Breast epithelium (tissue), 4 donors: ENCODE data around the gene GPSM1. TPM values are rescaled to one million over a fixed set of nuclear protein-coding genes. Genes with fewer than 3 reads are reported as not detected.

Source experiments
- DNase-seq, 2 donors: peaks; one replicate each; pipeline ENCODE4 v3.0.0-alpha.2; 2019; ENCODE audit warnings: low spot score in 2 of 2
- H3K27ac ChIP-seq, 2 donors: fragments of 200-600 bp; sonication (generic) in 1 of 2; one replicate each; pipeline ENCODE4 v1.5.1; 2016 to 2019; ENCODE audit warnings: mild to moderate bottlenecking in 1 of 2
- H3K27me3 ChIP-seq, 2 donors: fragments of 200-600 bp; sonication (generic) in 1 of 2; one replicate each; pipeline versions ENCODE4 v1.5.1 to v1.6.0; 2017 to 2019; ENCODE audit warnings: control low read depth in 1 of 2, mild to moderate bottlenecking in 1 of 2
- H3K36me3 ChIP-seq: fragments of 200-600 bp; one replicate; pipeline ENCODE4 v1.5.1; 2019
- H3K4me1 ChIP-seq, 2 donors: fragments of 200-600 bp; sonication (generic); one replicate each; pipeline ENCODE4 v1.5.1; 2016 to 2019; ENCODE audit warnings: control low read depth in 1 of 2
- H3K4me3 ChIP-seq, 3 donors: fragments of 200-600 bp; sonication (generic); 1 replicate in 2 of 3; 2 replicates in 1 of 3; pipeline ENCODE4 v1.5.1; 2016 to 2019; ENCODE audit warnings: mild to moderate bottlenecking in 3 of 3, moderate library complexity in 2 of 3
- H3K9me3 ChIP-seq, 2 donors: fragments of 200-600 bp; sonication (generic) in 1 of 2; one replicate each; pipeline ENCODE4 v1.5.1; 2016 to 2019; ENCODE audit warnings: control low read depth in 1 of 2
- POLR2A ChIP-seq: fragments of 450-650 bp; IDR thresholded peaks from one replicate; pipeline ENCODE4 v1.6.1; 2016; ENCODE audit warnings: antibody characterized with exemption, mild to moderate bottlenecking, moderate library complexity
- POLR2AphosphoS5 ChIP-seq, 3 donors: sonication (generic); formaldehyde crosslinking; IDR thresholded peaks; one replicate each; pipeline ENCODE4 v1.6.1; 2017; ENCODE audit warnings: antibody characterized with exemption in 3 of 3
- intact Hi-C: fragments of 100-400 bp; cut with DNase I; formaldehyde crosslinking; loops from one replicate; pipeline ENCODE4 v1.15.1; 2023; ENCODE audit warnings: low total_unique reads
- total RNA-seq, 3 donors: library from RNA; depleted of rRNA; stranded (reverse); fragments of >200 nt; gene quantifications; one replicate each; pipeline ENCODE4 v1.1.0, GENCODE V29; 2016
- TF ChIP-seq, protein P1 (sequence below), 3 donors: fragments of 450-650 bp; IDR thresholded peaks; one replicate each; pipeline ENCODE4 v1.5.1; 2016 to 2017; ENCODE audit warnings: antibody characterized with exemption in 3 of 3, mild to moderate bottlenecking in 3 of 3, moderate library complexity in 3 of 3

Gene GPSM1
- total RNA-seq, 3 donors from 2014 or later: 5.6 to 19.0 (median 8.6) TPM

DNA sequence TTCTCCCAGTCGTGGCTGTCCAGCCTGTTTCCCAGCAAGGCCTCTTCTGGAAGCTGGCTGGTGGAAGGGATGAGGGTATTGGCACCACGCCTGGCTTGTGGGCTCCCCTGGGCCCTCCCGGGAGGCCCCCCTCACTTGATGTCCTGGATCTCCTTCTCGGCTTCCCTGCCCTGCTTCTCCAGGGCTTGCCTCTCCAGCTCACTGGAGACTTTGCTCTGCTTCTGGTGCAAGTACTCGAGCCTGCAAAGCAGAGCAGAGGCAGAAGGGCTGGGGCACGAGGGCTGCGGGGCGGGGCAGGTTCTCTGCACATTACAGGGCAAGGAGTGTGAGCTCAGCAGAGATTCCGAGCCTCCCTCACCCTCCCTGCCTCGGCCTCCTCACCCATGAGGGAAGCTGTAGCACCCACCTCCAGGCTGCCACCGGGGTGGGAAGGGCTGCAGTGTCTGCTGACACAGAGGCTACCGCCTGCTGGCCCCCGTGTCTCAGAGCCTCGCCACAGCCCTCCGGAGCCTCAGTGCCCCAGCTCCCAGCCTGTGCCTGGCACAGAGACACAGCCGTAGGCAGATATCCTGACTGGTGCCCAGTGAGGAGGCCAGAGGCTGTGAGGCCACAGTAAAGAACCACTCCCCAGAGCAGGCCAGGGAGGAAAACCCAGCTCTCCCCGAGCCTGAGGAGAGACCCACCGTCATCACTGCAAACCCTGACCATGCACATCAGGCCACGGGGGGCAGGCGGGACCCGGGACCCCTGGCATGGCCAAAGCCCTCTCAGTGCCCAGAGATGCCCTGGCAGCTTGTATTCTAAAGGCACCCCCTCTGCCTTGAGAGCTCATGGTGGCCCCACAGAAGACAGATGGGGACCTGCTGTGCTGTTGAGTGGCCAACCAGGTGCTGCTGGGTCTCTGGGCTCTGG lies 65.5 kb downstream of the GPSM1 start:
- Histone ChIP-seq H3K4me1 (no peaks in the 10 kb centered on the region), H3K4me3 (no peak overlapping the region), H3K27ac (no peak overlapping the region), H3K9me3 (no peaks in the 10 kb centered on the region), H3K36me3 (peaks cover 5% of the 10 kb centered on the region), H3K27me3 (no peaks in the 10 kb centered on the region)
- intact Hi-C loops: no loop called here
- no peak for DNase-seq
- TF ChIP-seq POLR2AphosphoS5 (IDR thresholded peaks at IDR 0.05) (no peak), POLR2A (no peak)
- TF ChIP-seq, protein P1, sequence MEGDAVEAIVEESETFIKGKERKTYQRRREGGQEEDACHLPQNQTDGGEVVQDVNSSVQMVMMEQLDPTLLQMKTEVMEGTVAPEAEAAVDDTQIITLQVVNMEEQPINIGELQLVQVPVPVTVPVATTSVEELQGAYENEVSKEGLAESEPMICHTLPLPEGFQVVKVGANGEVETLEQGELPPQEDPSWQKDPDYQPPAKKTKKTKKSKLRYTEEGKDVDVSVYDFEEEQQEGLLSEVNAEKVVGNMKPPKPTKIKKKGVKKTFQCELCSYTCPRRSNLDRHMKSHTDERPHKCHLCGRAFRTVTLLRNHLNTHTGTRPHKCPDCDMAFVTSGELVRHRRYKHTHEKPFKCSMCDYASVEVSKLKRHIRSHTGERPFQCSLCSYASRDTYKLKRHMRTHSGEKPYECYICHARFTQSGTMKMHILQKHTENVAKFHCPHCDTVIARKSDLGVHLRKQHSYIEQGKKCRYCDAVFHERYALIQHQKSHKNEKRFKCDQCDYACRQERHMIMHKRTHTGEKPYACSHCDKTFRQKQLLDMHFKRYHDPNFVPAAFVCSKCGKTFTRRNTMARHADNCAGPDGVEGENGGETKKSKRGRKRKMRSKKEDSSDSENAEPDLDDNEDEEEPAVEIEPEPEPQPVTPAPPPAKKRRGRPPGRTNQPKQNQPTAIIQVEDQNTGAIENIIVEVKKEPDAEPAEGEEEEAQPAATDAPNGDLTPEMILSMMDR (IDR thresholded peaks at IDR 0.05): no peak

DNA sequence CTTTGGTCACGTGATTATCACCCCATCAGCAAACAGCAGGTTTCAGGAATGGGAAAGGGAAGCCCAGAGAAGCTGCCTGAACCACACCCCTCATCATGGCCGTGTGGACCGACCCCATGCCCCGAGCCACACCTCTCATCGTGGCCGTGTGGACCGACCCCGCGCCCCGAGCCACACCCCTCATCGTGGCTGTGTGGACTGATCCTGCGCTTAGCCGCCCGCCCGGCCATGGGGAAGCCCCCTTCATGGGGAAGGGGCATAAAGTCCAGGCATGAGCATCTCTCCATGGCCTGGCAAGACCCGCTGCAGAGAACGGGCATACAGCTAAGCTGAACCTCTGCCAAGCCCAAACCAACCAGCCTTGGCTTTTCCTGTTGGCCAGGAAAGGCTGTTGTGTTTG lies 66.2 kb downstream of the GPSM1 start:
- Histone ChIP-seq H3K27me3 (no peaks in the 10 kb centered on the region), H3K4me3 (no peak overlapping the region), H3K36me3 (peaks cover 5% of the 10 kb centered on the region), H3K4me1 (peaks cover 0 to 5% of the 10 kb centered on the region in 2 donors), H3K27ac (no peak overlapping the region), H3K9me3 (no peaks in the 10 kb centered on the region)
- DNase-seq: no peak
- intact Hi-C loops: no loop called here
- no peak for TF ChIP-seq POLR2AphosphoS5 (IDR thresholded peaks at IDR 0.05)
- TF ChIP-seq, protein P1 (IDR thresholded peaks at IDR 0.05): no peak
- TF ChIP-seq POLR2A: no peak

DNA sequence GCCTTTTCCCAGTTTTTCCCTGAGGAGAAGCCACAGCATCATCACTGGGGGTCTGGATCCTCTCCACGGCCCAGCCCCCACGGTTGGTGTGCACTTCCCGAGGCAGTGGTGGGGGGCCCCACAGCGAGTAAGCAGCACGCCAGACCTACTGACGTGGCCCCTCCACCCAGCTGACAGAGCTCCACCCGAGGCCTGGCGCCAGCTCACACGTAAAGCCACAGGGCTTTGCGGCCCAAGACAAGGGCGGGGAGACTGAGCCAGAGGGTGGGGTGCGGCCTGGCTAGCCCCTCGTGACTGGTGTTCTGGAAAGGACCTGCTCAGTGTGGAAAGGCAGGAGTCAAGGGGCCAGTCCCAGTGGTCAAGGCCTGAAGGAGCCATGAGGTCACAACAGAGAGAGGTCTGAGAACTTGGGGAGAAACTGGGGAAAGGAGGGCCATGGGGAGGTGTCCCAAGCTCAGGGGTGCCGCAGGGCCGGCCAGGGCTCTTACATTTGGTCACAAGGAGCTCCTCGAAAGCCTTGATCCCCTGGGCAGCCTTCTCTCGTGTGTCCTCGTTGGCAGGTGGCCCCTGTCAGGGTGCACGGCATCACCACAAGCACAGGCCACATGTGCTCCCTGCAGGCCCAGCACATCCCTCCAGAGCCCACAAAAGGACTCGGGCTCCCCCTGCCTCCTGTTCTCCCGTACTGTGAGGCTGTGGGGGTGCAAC lies 67.1 kb downstream of the GPSM1 start:
- no peak for DNase-seq
- Histone ChIP-seq H3K4me1 (peaks cover 0 to 5% of the 10 kb centered on the region in 2 donors), H3K4me3 (no peak overlapping the region), H3K9me3 (no peaks in the 10 kb centered on the region), H3K36me3 (peaks cover 5% of the 10 kb centered on the region), H3K27me3 (no peaks in the 10 kb centered on the region), H3K27ac (no peak overlapping the region)
- TF ChIP-seq POLR2AphosphoS5 (IDR thresholded peaks at IDR 0.05) (no peak), POLR2A (no peak)
- TF ChIP-seq, protein P1 (IDR thresholded peaks at IDR 0.05): no peak
- intact Hi-C loops: no loop called here

DNA sequence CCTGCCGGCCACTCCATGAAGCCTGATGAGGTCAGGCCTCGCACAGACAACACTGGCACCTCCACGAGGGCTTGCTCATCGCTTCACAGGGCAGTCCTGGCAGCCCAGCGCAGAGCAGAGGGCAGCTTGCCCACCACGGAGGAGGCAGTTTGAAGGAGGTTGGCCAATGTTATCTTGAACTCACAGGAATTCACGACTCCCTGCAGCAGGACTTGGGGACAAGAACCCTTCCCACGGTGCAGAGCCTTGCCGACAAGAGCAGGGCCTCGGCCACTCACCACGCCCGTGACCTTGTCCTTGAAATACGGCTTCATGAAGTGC lies 67.6 kb downstream of the GPSM1 start:
- H3K4me1 ChIP-seq: peaks cover 0 to 5% of the 10 kb centered on the region in 2 donors
- no peak overlapping the region for H3K4me3 ChIP-seq
- no peak overlapping the region for H3K27ac ChIP-seq
- intact Hi-C loops: no loop called here
- no peaks in the 10 kb centered on the region for H3K9me3 ChIP-seq
- no peak for DNase-seq
- TF ChIP-seq, protein P1 (IDR thresholded peaks at IDR 0.05): no peak
- TF ChIP-seq POLR2A: no peak
- TF ChIP-seq POLR2AphosphoS5 (IDR thresholded peaks at IDR 0.05): no peak
- H3K36me3 ChIP-seq: peaks cover 5% of the 10 kb centered on the region
- H3K27me3 ChIP-seq: no peaks in the 10 kb centered on the region
